ENCODE results near the gene TPSAB1. TPM values are rescaled to one million over a fixed set of nuclear protein-coding genes. Genes with fewer than 3 reads are reported as not detected.

TPSAB1 gene
- total RNA-seq, 4 donors from 2014 or later, result 20.8 to 86.2 (median 31.4) TPM

DNA sequence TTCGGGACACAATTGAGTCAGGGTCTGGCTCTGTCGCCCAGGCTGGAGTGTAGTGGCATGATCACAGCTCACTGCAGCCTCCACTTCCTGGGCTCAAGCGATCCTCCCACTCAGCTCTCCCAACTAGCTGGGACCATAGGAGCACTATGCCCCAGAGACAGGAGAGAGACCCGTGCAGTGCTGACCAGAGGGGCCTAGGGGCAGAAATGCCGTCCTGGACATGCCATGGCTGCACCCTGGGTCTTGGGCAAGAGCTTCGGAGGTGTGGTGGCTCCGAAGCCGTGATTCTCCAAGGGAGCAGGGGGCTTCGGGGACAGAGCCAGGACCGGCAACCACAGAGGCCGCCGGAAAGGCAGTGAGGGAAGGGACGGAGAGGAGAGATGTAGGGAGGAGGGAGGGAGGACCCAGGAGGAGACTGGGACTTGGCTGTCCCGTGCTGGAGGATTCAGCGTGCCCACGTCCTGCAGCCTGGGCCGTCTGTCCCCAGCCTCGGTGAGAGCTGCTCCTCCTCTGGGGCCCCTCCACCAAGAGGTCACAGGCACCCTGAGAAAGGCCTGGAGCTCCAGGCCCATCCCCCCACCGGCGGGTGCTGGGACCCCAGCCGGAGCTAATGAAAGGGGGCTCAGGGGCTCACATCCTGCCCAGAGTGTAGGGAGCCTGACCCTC lies 37.2 kb downstream of the TPSAB1 start:
- TF ChIP-seq, protein P1, sequence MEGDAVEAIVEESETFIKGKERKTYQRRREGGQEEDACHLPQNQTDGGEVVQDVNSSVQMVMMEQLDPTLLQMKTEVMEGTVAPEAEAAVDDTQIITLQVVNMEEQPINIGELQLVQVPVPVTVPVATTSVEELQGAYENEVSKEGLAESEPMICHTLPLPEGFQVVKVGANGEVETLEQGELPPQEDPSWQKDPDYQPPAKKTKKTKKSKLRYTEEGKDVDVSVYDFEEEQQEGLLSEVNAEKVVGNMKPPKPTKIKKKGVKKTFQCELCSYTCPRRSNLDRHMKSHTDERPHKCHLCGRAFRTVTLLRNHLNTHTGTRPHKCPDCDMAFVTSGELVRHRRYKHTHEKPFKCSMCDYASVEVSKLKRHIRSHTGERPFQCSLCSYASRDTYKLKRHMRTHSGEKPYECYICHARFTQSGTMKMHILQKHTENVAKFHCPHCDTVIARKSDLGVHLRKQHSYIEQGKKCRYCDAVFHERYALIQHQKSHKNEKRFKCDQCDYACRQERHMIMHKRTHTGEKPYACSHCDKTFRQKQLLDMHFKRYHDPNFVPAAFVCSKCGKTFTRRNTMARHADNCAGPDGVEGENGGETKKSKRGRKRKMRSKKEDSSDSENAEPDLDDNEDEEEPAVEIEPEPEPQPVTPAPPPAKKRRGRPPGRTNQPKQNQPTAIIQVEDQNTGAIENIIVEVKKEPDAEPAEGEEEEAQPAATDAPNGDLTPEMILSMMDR (IDR thresholded peaks at IDR 0.05), result no peak
- DNase-seq (ENCODE audit: low spot score) (no peak), ATAC-seq (ENCODE audit: low FRiP score) (no peak)

GRCh38 chr16:1278477-1278876 lies 38.0 kb downstream of the TPSAB1 start:
- ATAC-seq (ENCODE audit: low FRiP score), result no peak

DNA sequence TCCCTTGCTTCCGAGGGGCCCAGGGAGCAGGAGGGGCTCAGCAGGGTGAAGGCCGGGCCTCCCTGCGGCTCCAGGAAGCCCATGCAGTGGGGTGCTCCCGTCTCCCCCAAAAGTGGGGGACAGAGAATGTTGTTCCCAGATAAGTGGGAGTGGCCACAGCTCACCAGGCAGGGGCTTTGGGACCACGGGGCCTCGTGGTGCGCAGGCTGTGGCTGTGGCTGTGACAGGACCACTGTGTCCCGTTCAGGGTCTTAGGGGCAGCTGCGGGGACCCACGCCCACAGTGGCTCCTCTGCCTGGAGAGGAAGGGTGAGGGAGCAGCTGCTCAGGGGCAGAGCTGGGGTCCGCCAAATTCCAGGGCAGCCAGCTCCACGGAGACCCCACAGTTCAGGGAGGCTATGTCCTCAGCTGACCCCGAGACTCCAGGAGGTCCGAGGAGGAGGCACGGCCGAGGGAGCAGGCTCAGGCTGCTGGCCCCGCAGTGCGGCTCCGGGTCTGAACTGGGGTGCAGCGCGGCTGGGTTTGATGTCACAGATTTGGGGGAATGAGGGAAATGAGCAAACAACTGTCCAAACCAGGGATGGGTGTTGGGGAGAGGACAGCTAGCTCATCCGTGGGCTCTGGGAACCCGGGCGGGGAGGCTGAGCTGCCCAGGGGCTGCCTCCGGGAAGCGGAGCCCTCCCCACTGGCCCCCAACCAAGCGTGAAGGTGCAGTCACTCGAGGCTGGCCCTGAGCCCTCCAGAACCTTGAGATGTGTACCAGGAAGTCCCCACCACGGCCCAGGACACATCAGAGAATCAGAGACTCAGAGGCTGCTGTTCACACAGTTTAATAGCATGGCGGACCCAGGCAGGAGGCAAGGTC lies 38.8 kb downstream of the TPSAB1 start:
- no peak for DNase-seq (ENCODE audit: low spot score)
- ATAC-seq (ENCODE audit: low FRiP score), result no peak
- TF ChIP-seq, protein P1 (IDR thresholded peaks at IDR 0.05), result no peak

More at GRCh38 chr16:1278477-1278876, 38.0 kb downstream of the TPSAB1 start:
- TF ChIP-seq, protein P1 (IDR thresholded peaks at IDR 0.05), result no peak
- no peak for DNase-seq (ENCODE audit: low spot score)

DNA sequence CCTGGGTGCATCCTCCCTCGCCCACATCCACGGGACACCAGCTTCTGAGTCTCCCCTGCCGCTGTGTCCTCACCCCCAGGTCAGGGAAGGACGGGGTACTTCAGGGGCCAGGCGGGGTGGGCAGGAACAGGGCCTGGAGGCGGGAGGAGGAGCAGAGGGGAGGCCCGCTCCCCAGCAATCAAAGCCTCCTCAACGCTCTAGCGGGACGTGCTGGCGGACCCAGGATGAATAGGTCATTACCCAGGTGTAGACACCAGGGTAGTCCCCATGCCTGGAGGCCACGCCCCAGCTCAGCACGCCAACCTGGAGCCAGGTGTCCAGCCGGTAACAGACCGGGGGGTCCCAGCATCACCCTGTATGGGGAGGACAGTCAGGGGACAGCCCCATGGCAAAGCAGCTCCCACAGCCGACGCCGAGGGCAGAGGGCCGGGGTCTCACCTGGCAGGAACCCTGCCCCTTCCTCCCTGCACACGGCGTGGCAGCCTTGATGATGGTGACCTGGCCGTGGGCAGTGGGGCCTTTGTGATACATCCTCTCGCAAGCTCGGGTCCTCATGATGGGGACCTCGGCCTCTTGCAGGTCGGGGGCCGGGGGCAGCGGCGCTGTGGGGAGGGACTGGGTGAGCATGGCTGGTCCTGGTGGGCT lies 39.6 kb downstream of the TPSAB1 start:
- DNase-seq (ENCODE audit: low spot score) (no peak), ATAC-seq (ENCODE audit: low FRiP score) (no peak)
- TF ChIP-seq, protein P1 (IDR thresholded peaks at IDR 0.05), result no peak

DNA sequence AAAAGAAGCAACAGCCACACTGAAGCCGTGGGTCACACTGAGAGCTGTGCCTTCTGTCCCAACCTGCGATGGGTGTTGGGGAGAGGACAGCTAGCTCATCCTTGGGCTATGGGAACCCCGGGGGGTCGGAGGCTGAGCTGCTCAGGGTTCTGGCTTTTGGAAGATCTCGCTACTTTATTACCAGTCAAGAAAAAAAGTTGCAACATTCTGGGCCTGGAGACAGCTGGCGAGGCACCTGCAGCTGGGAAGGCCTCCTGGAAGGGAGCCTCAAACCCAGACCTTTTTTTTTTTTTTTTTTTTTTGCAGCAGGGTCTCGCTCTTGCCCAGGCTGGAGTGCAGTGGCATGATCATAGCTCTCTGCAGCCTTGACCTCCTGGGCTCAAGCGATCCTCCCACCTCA lies 40.3 kb downstream of the TPSAB1 start:
- ATAC-seq (ENCODE audit: low FRiP score) (no peak), DNase-seq (ENCODE audit: low spot score) (no peak)
- TF ChIP-seq, protein P1 (IDR thresholded peaks at IDR 0.05), result no peak

- no peak for ATAC-seq (ENCODE audit: low FRiP score)
- TF ChIP-seq, protein P1 (IDR thresholded peaks at IDR 0.05), result no peak
- no peak for DNase-seq (ENCODE audit: low spot score)
These were observed 41.0 kb downstream of the TPSAB1 start for GRCh38 chr16:1281517-1281916.
